ENCODE data around the gene FAM181A. TPM values are rescaled to one million over a fixed set of nuclear protein-coding genes. Genes with fewer than 3 reads are reported as not detected.

Gene FAM181A
- not detected in 2 replicates for total RNA-seq

GRCh38 chr14:93926873-93927799 lies at the start of gene FAM181A:
Gene FAM181A (plus strand): TSS chr14:93927344. CDS start chr14:93928286, 942 bp downstream.
- DNase-seq (ENCODE audit: low read depth) (peak; percentile 21), FAIRE-seq (no peak)
- Histone ChIP-seq H3K27me3 (ENCODE audit: control insufficient read depth, insufficient read depth, low read length) (no peaks in the 10 kb centered on the region), H3K4me3 (ENCODE audit: low read depth, low read length) (no peak within 1 kb of the TSS), H3K36me3 (ENCODE audit: control insufficient read depth, insufficient read depth, low read length) (no peaks in the 10 kb centered on the region)
- TF ChIP-seq, protein P1, sequence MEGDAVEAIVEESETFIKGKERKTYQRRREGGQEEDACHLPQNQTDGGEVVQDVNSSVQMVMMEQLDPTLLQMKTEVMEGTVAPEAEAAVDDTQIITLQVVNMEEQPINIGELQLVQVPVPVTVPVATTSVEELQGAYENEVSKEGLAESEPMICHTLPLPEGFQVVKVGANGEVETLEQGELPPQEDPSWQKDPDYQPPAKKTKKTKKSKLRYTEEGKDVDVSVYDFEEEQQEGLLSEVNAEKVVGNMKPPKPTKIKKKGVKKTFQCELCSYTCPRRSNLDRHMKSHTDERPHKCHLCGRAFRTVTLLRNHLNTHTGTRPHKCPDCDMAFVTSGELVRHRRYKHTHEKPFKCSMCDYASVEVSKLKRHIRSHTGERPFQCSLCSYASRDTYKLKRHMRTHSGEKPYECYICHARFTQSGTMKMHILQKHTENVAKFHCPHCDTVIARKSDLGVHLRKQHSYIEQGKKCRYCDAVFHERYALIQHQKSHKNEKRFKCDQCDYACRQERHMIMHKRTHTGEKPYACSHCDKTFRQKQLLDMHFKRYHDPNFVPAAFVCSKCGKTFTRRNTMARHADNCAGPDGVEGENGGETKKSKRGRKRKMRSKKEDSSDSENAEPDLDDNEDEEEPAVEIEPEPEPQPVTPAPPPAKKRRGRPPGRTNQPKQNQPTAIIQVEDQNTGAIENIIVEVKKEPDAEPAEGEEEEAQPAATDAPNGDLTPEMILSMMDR (IDR thresholded peaks at IDR 0.05; ENCODE audit: insufficient read depth, low read length, severe bottlenecking) = no peak

GRCh38 chr14:93878212-93878611 lies 48.9 kb upstream of the FAM181A start:
- TF ChIP-seq, protein P1 (IDR thresholded peaks at IDR 0.05; ENCODE audit: insufficient read depth, low read length, severe bottlenecking) = no peak
- no peaks in the 10 kb centered on the region for H3K36me3 ChIP-seq (ENCODE audit: control insufficient read depth, insufficient read depth, low read length)
- H3K4me3 ChIP-seq (ENCODE audit: low read depth, low read length) = no peak overlapping the region
- H3K27me3 ChIP-seq (ENCODE audit: control insufficient read depth, insufficient read depth, low read length) = no peaks in the 10 kb centered on the region
- no peak for FAIRE-seq
- DNase-seq (ENCODE audit: low read depth) = no peak

- no peak for DNase-seq (ENCODE audit: low read depth)
- no peaks in the 10 kb centered on the region for H3K36me3 ChIP-seq (ENCODE audit: control insufficient read depth, insufficient read depth, low read length)
These were observed 48.3 kb upstream of the FAM181A start for GRCh38 chr14:93878871-93879270.

GRCh38 chr14:93879362-93879983 lies 47.7 kb upstream of the FAM181A start:
- TF ChIP-seq, protein P1 (IDR thresholded peaks at IDR 0.05; ENCODE audit: insufficient read depth, low read length, severe bottlenecking) = no peak
- FAIRE-seq (no peak), DNase-seq (ENCODE audit: low read depth) (no peak)
- Histone ChIP-seq H3K4me3 (ENCODE audit: low read depth, low read length) (no peak overlapping the region), H3K36me3 (ENCODE audit: control insufficient read depth, insufficient read depth, low read length) (no peaks in the 10 kb centered on the region), H3K27me3 (ENCODE audit: control insufficient read depth, insufficient read depth, low read length) (no peaks in the 10 kb centered on the region)

More at GRCh38 chr14:93878871-93879270, 48.3 kb upstream of the FAM181A start:
- TF ChIP-seq, protein P1 (IDR thresholded peaks at IDR 0.05; ENCODE audit: insufficient read depth, low read length, severe bottlenecking) = no peak
- Histone ChIP-seq H3K27me3 (ENCODE audit: control insufficient read depth, insufficient read depth, low read length) (no peaks in the 10 kb centered on the region), H3K4me3 (ENCODE audit: low read depth, low read length) (no peak overlapping the region)
- FAIRE-seq = no peak

GRCh38 chr14:93880021-93880820 lies 46.9 kb upstream of the FAM181A start:
- TF ChIP-seq, protein P1 (IDR thresholded peaks at IDR 0.05; ENCODE audit: insufficient read depth, low read length, severe bottlenecking) = no peak
- FAIRE-seq (no peak), DNase-seq (ENCODE audit: low read depth) (no peak)
- no peaks in the 10 kb centered on the region for H3K36me3 ChIP-seq (ENCODE audit: control insufficient read depth, insufficient read depth, low read length)
- H3K27me3 ChIP-seq (ENCODE audit: control insufficient read depth, insufficient read depth, low read length) = no peaks in the 10 kb centered on the region
- H3K4me3 ChIP-seq (ENCODE audit: low read depth, low read length) = no peak overlapping the region
